ENCODE measurements around the gene NHLRC2. TPM values are rescaled to one million over a fixed set of nuclear protein-coding genes. Genes with fewer than 3 reads are reported as not detected.

Gene NHLRC2
- total and polyA plus RNA-seq, 2 donors (not counting 3 experiments of a cell fraction or from before 2014, with no cell fraction given) = 5.2 to 28.2 TPM

DNA sequence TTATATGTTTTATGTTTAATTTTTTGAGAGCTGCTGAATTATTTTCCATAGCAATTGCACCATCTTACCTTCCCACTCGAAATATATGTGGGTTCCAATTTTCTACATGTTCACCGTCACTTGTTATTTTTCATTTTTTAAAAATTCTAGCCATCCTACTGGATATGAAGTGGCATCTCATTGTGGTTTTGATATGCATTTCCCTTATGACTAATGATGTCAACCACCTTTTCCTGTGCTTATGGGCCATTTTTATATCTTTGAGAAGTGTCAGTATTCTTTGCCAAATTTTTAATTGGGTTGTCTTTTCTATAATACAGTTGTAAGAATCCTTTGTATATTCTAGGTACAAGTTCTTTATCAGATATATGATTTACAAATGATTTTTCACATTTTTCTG is 27.8 kb downstream of the NHLRC2 start:
- H3K9ac ChIP-seq (replicated peaks; ENCODE audit: extremely low read depth, insufficient read depth, low read length) = no peak overlapping the region
- H3K79me2 ChIP-seq (ENCODE audit: control insufficient read depth, insufficient read depth, low read length) = peaks cover 7% of the 10 kb centered on the region
- no peaks in the 10 kb centered on the region for H3K9me1 ChIP-seq (replicated peaks; ENCODE audit: control insufficient read depth, extremely low read depth, insufficient read depth, low read length)
- H3K27ac ChIP-seq (ENCODE audit: insufficient read depth, low read depth, low read length) = no peak overlapping the region
- no peaks in the 10 kb centered on the region for H3K27me3 ChIP-seq (ENCODE audit: control insufficient read depth in 2 of 2, insufficient read depth in 2 of 2, low read length in 2 of 2)
- H3K9me3 ChIP-seq (replicated peaks; ENCODE audit: control insufficient read depth, insufficient read depth, low read length) = no peaks in the 10 kb centered on the region
- peaks cover 0 to 5% of the 10 kb centered on the region in 2 experiments for H3K36me3 ChIP-seq (ENCODE audit: control insufficient read depth in 2 of 2, extremely low read depth in 1 of 2, insufficient read depth in 2 of 2, low read length in 2 of 2)
- H3K4me3 ChIP-seq (replicated peaks in 1 of 3; ENCODE audit: insufficient read depth in 1 of 3, low read depth in 1 of 3, low read length in 3 of 3) = no peak overlapping the region
- CTCF ChIA-PET = no interaction called here
- no peaks in the 10 kb centered on the region for H4K20me1 ChIP-seq (replicated peaks; ENCODE audit: control insufficient read depth, extremely low read depth, insufficient read depth, low read length)
- DNase-seq (ENCODE audit: low read depth, low spot score) = no peak
- peaks cover 27% of the 10 kb centered on the region for H3K4me1 ChIP-seq (ENCODE audit: control insufficient read depth, extremely low read depth, insufficient read depth, low read length)
- POLR2A ChIA-PET = no interaction called here
- TF ChIP-seq FOS (IDR thresholded peaks at IDR 0.05; ENCODE audit: borderline replicate concordance, insufficient read depth, low read length) = peak; percentile 25
- TF ChIP-seq MAX (IDR thresholded peaks at IDR 0.05; ENCODE audit: insufficient read depth, insufficient read length) = no peak
- no peak overlapping the region for H2AFZ ChIP-seq (ENCODE audit: low read depth, low read length)
- no peak overlapping the region for H3K4me2 ChIP-seq (ENCODE audit: insufficient read depth, low read length)
- no peak for FAIRE-seq
- dilution Hi-C loops (cut with MboI; ENCODE audit: extremely low pct_ligation_motif_present, low sequenced_read_pairs) (no loop called here), intact Hi-C loops (cut with micrococcal nuclease) (no loop called here)
- BruUV-seq (replicated peaks) = no TSS peak

DNA sequence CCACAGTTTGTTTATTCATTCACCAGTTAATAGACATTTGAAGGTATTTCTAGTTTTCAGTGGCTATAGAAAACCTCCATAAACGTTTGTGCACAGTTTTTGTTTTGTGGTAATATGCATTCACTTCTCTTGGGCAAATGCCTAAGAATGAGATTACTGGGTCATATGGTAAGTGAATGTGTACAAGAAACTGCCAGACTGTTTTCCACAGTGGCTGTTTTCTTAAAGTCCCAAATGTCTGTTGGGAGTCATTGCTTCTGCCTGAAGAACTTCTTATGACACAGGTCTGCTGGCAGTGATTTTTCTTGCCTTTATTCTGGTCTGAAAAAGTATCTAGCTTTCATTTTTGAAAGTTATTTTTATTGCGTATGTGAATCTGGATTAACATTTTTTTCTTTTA is 35.5 kb downstream of the NHLRC2 start:
- no peak for TF ChIP-seq FOS (IDR thresholded peaks at IDR 0.05; ENCODE audit: borderline replicate concordance, insufficient read depth, low read length)
- TF ChIP-seq GATA2 (IDR thresholded peaks at IDR 0.05; ENCODE audit: insufficient read depth, insufficient read length, low read depth, low read length) = no peak
- no peak for TF ChIP-seq POLR2A (IDR thresholded peaks at IDR 0.05; ENCODE audit: low read depth, low read length)
- no peak for TF ChIP-seq CTCF (IDR thresholded peaks at IDR 0.05; ENCODE audit: extremely low read depth in 1 of 2, insufficient read depth in 1 of 2, low read depth in 1 of 2, low read length in 2 of 2)
- TF ChIP-seq EZH2 (IDR thresholded peaks at IDR 0.05; ENCODE audit: borderline replicate concordance, low read depth, low read length, severe bottlenecking) = no peak
- TF ChIP-seq MAX (IDR thresholded peaks at IDR 0.05; ENCODE audit: insufficient read depth, insufficient read length) = no peak
- no peak for TF ChIP-seq JUN (IDR thresholded peaks at IDR 0.05; ENCODE audit: borderline replicate concordance, insufficient read depth, insufficient read length, low read depth)
- TF ChIP-seq MYC (IDR thresholded peaks at IDR 0.05; ENCODE audit: low read depth, low read length) = no peak
- TF ChIP-seq POLR2AphosphoS5 (IDR thresholded peaks at IDR 0.05; ENCODE audit: insufficient read depth, low read depth, low read length) = no peak
- Histone ChIP-seq H3K9ac (replicated peaks; ENCODE audit: extremely low read depth, insufficient read depth, low read length) (no peak overlapping the region), H3K4me1 (ENCODE audit: control insufficient read depth, extremely low read depth, insufficient read depth, low read length) (peaks cover 1% of the 10 kb centered on the region), H3K9me3 (replicated peaks; ENCODE audit: control insufficient read depth, insufficient read depth, low read length) (no peaks in the 10 kb centered on the region), H3K4me2 (ENCODE audit: insufficient read depth, low read length) (no peak overlapping the region), H3K4me3 (replicated peaks in 1 of 3; ENCODE audit: insufficient read depth in 1 of 3, low read depth in 1 of 3, low read length in 3 of 3) (no peak overlapping the region), H4K20me1 (replicated peaks; ENCODE audit: control insufficient read depth, extremely low read depth, insufficient read depth, low read length) (no peaks in the 10 kb centered on the region), H3K79me2 (ENCODE audit: control insufficient read depth, insufficient read depth, low read length) (no peaks in the 10 kb centered on the region), H3K27me3 (ENCODE audit: control insufficient read depth in 2 of 2, insufficient read depth in 2 of 2, low read length in 2 of 2) (no peaks in the 10 kb centered on the region), H3K9me1 (replicated peaks; ENCODE audit: control insufficient read depth, extremely low read depth, insufficient read depth, low read length) (no peaks in the 10 kb centered on the region), H2AFZ (ENCODE audit: low read depth, low read length) (no peak overlapping the region), H3K36me3 (ENCODE audit: control insufficient read depth in 2 of 2, extremely low read depth in 1 of 2, insufficient read depth in 2 of 2, low read length in 2 of 2) (no peaks in the 10 kb centered on the region), H3K27ac (ENCODE audit: insufficient read depth, low read depth, low read length) (no peak overlapping the region)
- DNase-seq (ENCODE audit: low read depth, low spot score) = no peak
- intact Hi-C loops (cut with micrococcal nuclease) (no loop called here), dilution Hi-C loops (cut with MboI; ENCODE audit: extremely low pct_ligation_motif_present, low sequenced_read_pairs) (no loop called here)
- POLR2A ChIA-PET = no interaction called here
- no peak for FAIRE-seq
- BruUV-seq (replicated peaks) = no TSS peak
- CTCF ChIA-PET = no interaction called here

Data from endothelial cell of umbilical vein (primary cell).